Measurements from ENCODE around the gene TOM1L2.

The TOM1L2 gene

DNA sequence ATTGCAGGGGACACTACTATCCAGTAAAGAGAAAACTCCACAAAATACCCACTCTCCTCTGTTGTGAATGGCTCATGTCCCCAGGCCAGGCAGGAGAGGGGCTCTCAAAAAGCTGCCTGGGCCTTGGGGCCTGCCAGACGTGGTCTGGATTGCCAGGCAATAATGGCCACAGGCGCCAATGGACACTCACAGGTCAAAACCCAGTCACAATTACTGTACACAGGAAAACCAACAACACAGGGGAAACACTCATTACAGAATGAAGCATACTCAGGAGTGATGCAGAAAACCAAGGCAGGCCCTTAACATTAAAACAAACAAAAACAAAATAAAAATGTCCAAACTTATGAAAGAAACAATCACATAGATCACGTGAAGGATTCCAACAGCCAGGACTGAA is 100.3 kb downstream of the TOM1L2 start:
- H3K27me3 ChIP-seq (ENCODE audit: insufficient read depth, low read length) = peaks cover 14% of the 10 kb centered on the region; the same call in 1 of the 2 replicates
- no peak overlapping the region for H3K4me3 ChIP-seq (ENCODE audit: low read length)
- no peaks in the 10 kb centered on the region for H3K9me3 ChIP-seq (ENCODE audit: insufficient read depth, low read depth, low read length)
- WGBS = 89% methylated on average over 2 of the region's 3 CpGs
- H3K36me3 ChIP-seq (ENCODE audit: insufficient read depth, low read length) = no peaks in the 10 kb centered on the region
- H3K4me1 ChIP-seq (ENCODE audit: insufficient read depth, low read length) = peaks cover 28% of the 10 kb centered on the region
- H3K9ac ChIP-seq (ENCODE audit: low read depth, low read length) = no peak overlapping the region
- no peak overlapping the region for H3K27ac ChIP-seq (ENCODE audit: low read depth, low read length)

DNA sequence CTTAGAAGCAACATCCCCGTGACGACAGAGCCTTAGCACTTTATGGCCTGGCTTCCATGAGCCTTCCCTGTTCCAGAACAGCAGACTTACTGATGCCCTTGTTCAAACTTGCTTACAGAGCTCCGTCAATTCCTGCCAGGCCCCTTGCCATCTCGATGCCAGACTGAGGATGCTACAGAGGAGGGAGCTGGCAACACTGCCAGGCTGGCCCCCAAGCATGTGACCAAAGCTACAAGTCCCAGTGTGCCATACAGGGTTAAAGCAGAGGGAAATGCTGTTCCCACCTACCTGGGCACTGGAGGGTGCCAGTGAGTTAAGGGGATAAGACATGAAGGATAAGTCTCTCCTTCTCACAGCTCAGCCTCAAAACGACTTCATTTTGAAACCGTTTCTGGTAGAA is 102.0 kb downstream of the TOM1L2 start:
- 79% methylated on average over 6 of the region's 6 CpGs for WGBS
- Histone ChIP-seq H3K9ac (ENCODE audit: low read depth, low read length) (no peak overlapping the region), H3K27me3 (ENCODE audit: insufficient read depth, low read length) (peaks cover 14% of the 10 kb centered on the region; the same call in 1 of the 2 replicates), H3K9me3 (ENCODE audit: insufficient read depth, low read depth, low read length) (no peaks in the 10 kb centered on the region), H3K4me1 (ENCODE audit: insufficient read depth, low read length) (peaks cover 32% of the 10 kb centered on the region), H3K36me3 (ENCODE audit: insufficient read depth, low read length) (no peaks in the 10 kb centered on the region), H3K4me3 (ENCODE audit: low read length) (no peak overlapping the region), H3K27ac (ENCODE audit: low read depth, low read length) (no peak overlapping the region)

DNA sequence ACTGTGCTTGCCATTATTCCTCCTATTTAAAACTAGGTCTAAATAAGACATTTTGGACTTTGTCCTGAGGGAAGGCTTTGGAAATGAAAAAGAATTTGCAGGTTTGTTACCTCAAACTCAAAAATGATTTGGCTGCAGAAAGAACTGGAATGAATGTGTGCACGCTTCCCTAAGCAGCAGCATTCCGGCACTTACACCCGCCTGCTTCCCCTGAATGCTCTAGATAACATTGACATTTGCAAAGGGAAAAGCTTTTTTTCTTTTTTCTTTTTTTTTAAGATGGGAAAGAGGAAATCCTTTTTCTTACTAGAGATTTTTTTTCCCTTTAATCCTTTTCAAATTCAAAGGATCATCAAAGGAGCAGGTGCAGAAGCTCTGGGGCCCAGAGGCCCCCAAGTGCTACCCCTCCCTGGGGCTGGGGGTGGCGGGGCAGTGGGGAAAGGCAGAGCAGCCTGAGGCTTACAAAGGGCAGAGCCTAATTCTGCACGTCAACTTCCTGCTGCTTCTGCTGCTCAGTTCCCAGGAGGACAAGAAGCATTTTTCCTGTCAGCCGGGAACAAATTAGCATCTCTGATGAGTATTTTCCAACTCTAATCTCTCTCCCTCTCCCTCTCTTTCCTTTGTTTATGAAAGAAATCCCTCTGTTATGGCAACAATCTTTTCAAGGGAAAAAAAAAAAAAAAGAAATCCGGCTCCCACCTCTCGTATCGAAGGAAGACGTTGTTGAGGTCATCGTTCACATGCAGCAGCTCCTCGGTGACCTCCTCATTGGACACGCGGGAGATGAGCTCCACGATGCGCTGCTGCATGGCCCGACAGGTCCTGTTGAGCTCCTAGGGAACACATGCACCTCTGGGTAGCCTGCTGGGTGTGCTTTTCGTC is 103.3 kb downstream of the TOM1L2 start:
- peak overlapping the region; percentile 42; the same call in 1 of the 2 replicates for H3K27ac ChIP-seq (ENCODE audit: low read depth, low read length)
- peaks cover 32% of the 10 kb centered on the region for H3K4me1 ChIP-seq (ENCODE audit: insufficient read depth, low read length)
- H3K4me3 ChIP-seq (ENCODE audit: low read length) = 0 out of 2 replicates have a peak overlapping the region, but pooled peaks have one; percentile 2
- H3K27me3 ChIP-seq (ENCODE audit: insufficient read depth, low read length) = peaks cover 14% of the 10 kb centered on the region; the same call in 1 of the 2 replicates
- no peaks in the 10 kb centered on the region for H3K9me3 ChIP-seq (ENCODE audit: insufficient read depth, low read depth, low read length)
- WGBS = 10% methylated on average over 18 of the region's 18 CpGs
- H3K36me3 ChIP-seq (ENCODE audit: insufficient read depth, low read length) = no peaks in the 10 kb centered on the region
- no peak overlapping the region for H3K9ac ChIP-seq (ENCODE audit: low read depth, low read length)

DNA sequence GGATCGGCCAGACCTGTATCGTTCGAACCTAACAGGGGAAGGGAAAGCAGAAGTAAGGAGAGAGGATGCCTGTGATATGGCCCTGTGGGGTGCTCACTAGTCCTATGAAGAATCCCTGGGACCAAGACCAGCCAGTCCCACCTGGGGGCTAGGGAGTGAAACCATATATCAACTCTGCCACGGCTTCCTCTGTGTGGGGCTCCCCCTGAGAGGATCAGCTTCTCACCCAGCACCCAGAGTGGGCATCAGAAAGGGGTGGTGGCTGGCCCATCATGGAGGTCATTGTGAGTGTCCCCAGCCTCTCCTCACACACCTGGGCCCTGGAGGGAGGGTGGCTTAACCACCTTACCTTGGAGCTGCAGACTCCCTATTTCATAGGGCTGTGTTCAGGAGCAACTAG is 105.3 kb downstream of the TOM1L2 start:
- Histone ChIP-seq H3K9me3 (ENCODE audit: insufficient read depth, low read depth, low read length) (no peaks in the 10 kb centered on the region), H3K4me3 (ENCODE audit: low read length) (no peak overlapping the region), H3K36me3 (ENCODE audit: insufficient read depth, low read length) (no peaks in the 10 kb centered on the region), H3K27ac (ENCODE audit: low read depth, low read length) (no peak overlapping the region), H3K27me3 (ENCODE audit: insufficient read depth, low read length) (peaks cover 14% of the 10 kb centered on the region; the same call in 1 of the 2 replicates), H3K4me1 (ENCODE audit: insufficient read depth, low read length) (peaks cover 32% of the 10 kb centered on the region), H3K9ac (ENCODE audit: low read depth, low read length) (no peak overlapping the region)
- 96% methylated on average over 4 of the region's 4 CpGs for WGBS

DNA sequence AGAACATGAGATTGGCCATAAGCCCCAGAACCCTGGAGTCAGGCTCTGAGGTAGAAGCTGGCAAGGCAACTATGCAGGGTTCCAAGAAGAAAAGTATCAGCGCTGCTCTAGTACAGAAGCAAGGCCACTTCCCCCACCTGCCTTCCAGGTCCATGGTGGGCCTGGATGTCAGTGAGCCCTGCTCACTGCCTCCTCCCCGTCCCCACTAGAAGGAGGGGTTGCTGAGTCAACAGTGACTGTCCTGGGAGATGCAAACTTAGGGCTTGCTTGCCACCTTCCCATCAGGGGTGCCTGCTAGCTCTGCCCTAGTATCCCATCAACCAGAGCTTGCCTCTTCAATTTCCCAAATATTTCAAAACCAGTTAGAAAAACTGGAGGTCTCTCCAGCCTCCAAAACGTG is 105.8 kb downstream of the TOM1L2 start:
- H3K36me3 ChIP-seq (ENCODE audit: insufficient read depth, low read length) = no peaks in the 10 kb centered on the region
- peaks cover 32% of the 10 kb centered on the region for H3K4me1 ChIP-seq (ENCODE audit: insufficient read depth, low read length)
- H3K27ac ChIP-seq (ENCODE audit: low read depth, low read length) = no peak overlapping the region
- H3K9me3 ChIP-seq (ENCODE audit: insufficient read depth, low read depth, low read length) = no peaks in the 10 kb centered on the region
- WGBS = 78% methylated on average over 3 of the region's 3 CpGs
- no peak overlapping the region for H3K4me3 ChIP-seq (ENCODE audit: low read length)
- H3K9ac ChIP-seq (ENCODE audit: low read depth, low read length) = no peak overlapping the region
- peaks cover 14% of the 10 kb centered on the region; the same call in 1 of the 2 replicates for H3K27me3 ChIP-seq (ENCODE audit: insufficient read depth, low read length)

DNA sequence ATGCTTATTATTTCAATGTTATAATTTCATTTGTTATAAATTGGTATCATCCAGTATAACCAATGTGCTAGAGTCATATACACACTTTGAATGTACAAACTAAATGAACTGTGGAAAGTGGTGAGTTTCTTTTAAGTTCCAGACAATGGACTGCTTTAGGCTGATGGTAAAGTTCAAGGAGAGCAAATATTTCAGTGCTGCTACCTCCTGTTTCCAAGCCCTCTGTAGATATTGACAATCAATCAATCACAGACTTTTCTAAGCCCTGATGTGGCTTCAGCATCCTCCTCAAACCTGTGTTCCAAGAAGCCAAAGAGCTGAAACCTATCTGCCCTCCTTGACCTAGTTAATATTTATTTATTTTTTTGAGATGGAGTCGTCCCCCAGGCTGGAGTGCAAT is 107.2 kb downstream of the TOM1L2 start:
- Histone ChIP-seq H3K9me3 (ENCODE audit: insufficient read depth, low read depth, low read length) (no peaks in the 10 kb centered on the region), H3K4me3 (ENCODE audit: low read length) (no peak overlapping the region), H3K9ac (ENCODE audit: low read depth, low read length) (no peak overlapping the region), H3K27me3 (ENCODE audit: insufficient read depth, low read length) (peaks cover 14% of the 10 kb centered on the region; the same call in 1 of the 2 replicates), H3K4me1 (ENCODE audit: insufficient read depth, low read length) (peaks cover 32% of the 10 kb centered on the region), H3K27ac (ENCODE audit: low read depth, low read length) (no peak overlapping the region), H3K36me3 (ENCODE audit: insufficient read depth, low read length) (no peaks in the 10 kb centered on the region)
- 100% methylated on average over 1 of the region's 1 CpG for WGBS

DNA sequence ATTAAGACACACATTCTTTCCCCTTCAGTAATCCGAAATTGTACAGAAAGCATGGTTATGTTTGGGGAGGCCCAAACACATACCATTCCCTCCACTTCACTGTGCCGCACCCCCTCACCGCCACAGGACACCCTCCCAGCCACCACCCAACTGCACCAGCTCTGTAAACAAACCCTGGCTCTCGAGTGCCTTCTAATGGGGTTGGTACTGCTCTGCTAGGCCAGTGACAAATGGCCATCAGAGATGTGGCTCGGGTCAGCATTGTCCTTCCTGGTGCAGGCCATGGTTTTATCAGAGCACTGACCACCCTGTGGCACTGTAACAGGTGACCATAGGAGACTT is 111.5 kb downstream of the TOM1L2 start:
- Histone ChIP-seq H3K4me3 (ENCODE audit: low read length) (no peak overlapping the region), H3K27me3 (ENCODE audit: insufficient read depth, low read length) (no peaks in the 10 kb centered on the region), H3K4me1 (ENCODE audit: insufficient read depth, low read length) (no peaks in the 10 kb centered on the region), H3K36me3 (ENCODE audit: insufficient read depth, low read length) (no peaks in the 10 kb centered on the region), H3K27ac (ENCODE audit: low read depth, low read length) (no peak overlapping the region), H3K9me3 (ENCODE audit: insufficient read depth, low read depth, low read length) (no peaks in the 10 kb centered on the region), H3K9ac (ENCODE audit: low read depth, low read length) (no peak overlapping the region)
- 83% methylated on average over 5 of the region's 5 CpGs for WGBS

DNA sequence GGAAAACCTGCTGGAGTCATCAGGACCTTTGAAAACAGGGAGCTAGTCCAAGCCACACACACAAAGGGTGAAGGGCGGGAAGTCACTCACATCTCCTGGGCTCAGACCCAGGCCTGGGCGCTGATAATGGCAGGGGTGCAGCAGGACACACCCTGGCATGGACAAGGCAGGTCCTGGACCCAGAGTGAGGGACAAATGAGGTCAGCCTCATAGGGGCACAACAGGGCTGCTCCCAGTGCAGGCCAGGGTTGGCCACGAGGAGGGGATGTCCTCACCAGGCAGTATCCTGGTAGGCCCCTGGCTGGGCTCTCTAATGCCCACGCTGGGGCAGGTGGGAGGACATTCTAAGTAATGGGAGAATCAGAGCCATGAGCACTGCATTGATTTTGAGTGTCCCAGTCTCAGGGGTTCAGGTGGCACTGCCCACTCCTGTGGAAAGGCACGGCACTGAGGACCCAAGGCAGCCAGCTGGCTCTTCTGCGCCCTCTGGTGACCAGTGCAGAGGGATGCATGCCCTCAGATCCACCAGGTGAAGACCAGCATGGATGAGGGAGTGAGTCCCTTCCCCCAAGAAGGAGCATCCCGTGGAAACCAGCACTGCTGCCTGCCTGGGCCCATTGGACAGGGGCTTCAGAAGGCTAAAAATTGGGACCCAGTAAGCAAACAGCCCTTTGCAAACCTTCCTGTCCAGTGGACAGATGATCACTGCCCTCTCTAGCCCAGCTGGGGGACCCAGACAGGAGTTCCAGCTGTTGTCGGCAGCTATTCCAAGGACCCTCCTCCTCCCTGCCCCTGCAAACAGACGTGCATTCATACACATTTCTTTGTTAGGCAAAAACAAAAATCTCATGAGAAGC is 112.1 kb downstream of the TOM1L2 start:
- H3K27ac ChIP-seq (ENCODE audit: low read depth, low read length) = no peak overlapping the region

DNA sequence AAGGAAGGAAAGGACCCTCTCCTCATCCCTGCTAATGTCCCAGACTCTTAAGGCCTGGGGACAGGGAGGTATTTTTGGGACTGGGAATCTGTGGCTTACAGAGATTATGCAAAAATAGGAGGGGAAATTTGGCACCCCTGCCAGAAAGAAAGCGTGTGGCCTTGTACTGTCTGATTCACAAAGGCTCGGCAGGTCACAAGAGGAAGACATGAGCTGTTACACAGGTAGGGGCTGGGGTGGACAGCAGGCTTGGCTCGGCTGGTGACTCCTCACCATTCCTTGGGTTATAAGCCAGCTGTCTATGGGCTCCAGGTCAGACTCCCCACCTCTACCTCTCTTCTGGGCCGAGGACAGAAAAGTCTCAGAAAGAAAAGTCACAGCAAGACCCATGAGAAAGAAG is 114.7 kb downstream of the TOM1L2 start:
- WGBS = 86% methylated on average over 4 of the region's 4 CpGs
- H3K9me3 ChIP-seq (ENCODE audit: insufficient read depth, low read depth, low read length) = no peaks in the 10 kb centered on the region
- H3K9ac ChIP-seq (ENCODE audit: low read depth, low read length) = no peak overlapping the region
- no peak overlapping the region for H3K27ac ChIP-seq (ENCODE audit: low read depth, low read length)
- no peaks in the 10 kb centered on the region for H3K36me3 ChIP-seq (ENCODE audit: insufficient read depth, low read length)
- H3K4me1 ChIP-seq (ENCODE audit: insufficient read depth, low read length) = no peaks in the 10 kb centered on the region
- no peak overlapping the region for H3K4me3 ChIP-seq (ENCODE audit: low read length)
- H3K27me3 ChIP-seq (ENCODE audit: insufficient read depth, low read length) = no peaks in the 10 kb centered on the region

More for the DNA sequence above, 112.1 kb downstream of the TOM1L2 start:
- no peaks in the 10 kb centered on the region for H3K9me3 ChIP-seq (ENCODE audit: insufficient read depth, low read depth, low read length)
- no peaks in the 10 kb centered on the region for H3K4me1 ChIP-seq (ENCODE audit: insufficient read depth, low read length)
- H3K9ac ChIP-seq (ENCODE audit: low read depth, low read length) = no peak overlapping the region
- no peak overlapping the region for H3K4me3 ChIP-seq (ENCODE audit: low read length)
- 55% methylated on average over 9 of the region's 9 CpGs for WGBS
- no peaks in the 10 kb centered on the region for H3K36me3 ChIP-seq (ENCODE audit: insufficient read depth, low read length)
- no peaks in the 10 kb centered on the region for H3K27me3 ChIP-seq (ENCODE audit: insufficient read depth, low read length)

DNA sequence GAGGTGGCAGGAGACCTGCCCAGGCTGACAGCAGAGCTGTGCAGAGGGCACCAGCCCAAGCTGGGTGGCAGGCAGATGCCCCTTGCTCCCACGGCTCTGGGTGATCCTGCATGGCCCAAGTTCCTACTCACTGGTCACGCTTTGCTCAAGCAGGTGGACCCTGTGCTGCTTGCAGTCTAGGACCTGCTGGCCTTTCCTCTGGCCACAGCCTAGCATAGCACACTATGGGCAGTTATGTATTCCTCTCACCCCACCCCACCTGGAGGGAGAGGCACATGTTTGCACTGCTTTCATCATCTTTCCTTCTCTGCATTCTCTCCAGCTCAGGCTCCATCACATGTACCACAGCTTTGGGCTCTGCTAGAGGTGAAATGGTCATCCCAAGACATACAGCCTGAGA is 115.8 kb downstream of the TOM1L2 start:
- H3K4me1 ChIP-seq (ENCODE audit: insufficient read depth, low read length) = peaks cover 5% of the 10 kb centered on the region; the same call in 1 of the 2 replicates
- no peak overlapping the region for H3K9ac ChIP-seq (ENCODE audit: low read depth, low read length)
- WGBS = 90% methylated on average over 2 of the region's 2 CpGs
- no peak overlapping the region for H3K4me3 ChIP-seq (ENCODE audit: low read length)
- H3K27me3 ChIP-seq (ENCODE audit: insufficient read depth, low read length) = no peaks in the 10 kb centered on the region
- no peaks in the 10 kb centered on the region for H3K9me3 ChIP-seq (ENCODE audit: insufficient read depth, low read depth, low read length)
- no peaks in the 10 kb centered on the region for H3K36me3 ChIP-seq (ENCODE audit: insufficient read depth, low read length)
- H3K27ac ChIP-seq (ENCODE audit: low read depth, low read length) = no peak overlapping the region

DNA sequence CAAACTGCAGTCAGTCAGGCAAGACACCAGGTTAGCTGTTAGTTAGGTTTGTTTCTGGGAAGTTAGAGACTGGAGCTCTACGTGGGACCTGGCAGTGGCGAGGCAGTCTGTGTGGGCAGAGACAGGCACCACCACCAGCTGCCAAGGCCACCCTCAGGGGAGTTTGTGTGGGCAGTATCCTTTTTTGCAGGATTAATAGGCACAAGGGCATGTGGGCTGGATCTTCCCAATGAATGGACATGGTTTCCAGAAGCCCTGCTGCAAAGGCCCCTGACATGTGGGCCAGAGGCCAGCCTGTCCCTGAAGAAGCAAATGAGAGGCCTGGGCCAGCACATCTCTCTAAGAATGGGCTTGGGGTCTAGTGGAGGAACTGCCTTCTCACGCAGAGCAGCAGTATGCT is 116.2 kb downstream of the TOM1L2 start:
- Histone ChIP-seq H3K4me1 (ENCODE audit: insufficient read depth, low read length) (peaks cover 8% of the 10 kb centered on the region; the same call in 1 of the 2 replicates), H3K9ac (ENCODE audit: low read depth, low read length) (no peak overlapping the region; the same call in 1 of the 2 replicates)
- 87% methylated on average over 3 of the region's 3 CpGs for WGBS

More for the DNA sequence above, 116.2 kb downstream of the TOM1L2 start:
- Histone ChIP-seq H3K9me3 (ENCODE audit: insufficient read depth, low read depth, low read length) (no peaks in the 10 kb centered on the region), H3K4me3 (ENCODE audit: low read length) (no peak overlapping the region), H3K36me3 (ENCODE audit: insufficient read depth, low read length) (no peaks in the 10 kb centered on the region), H3K27me3 (ENCODE audit: insufficient read depth, low read length) (no peaks in the 10 kb centered on the region), H3K27ac (ENCODE audit: low read depth, low read length) (no peak overlapping the region)
